Measurements from ENCODE around the gene MEG3.

MEG3 gene

DNA sequence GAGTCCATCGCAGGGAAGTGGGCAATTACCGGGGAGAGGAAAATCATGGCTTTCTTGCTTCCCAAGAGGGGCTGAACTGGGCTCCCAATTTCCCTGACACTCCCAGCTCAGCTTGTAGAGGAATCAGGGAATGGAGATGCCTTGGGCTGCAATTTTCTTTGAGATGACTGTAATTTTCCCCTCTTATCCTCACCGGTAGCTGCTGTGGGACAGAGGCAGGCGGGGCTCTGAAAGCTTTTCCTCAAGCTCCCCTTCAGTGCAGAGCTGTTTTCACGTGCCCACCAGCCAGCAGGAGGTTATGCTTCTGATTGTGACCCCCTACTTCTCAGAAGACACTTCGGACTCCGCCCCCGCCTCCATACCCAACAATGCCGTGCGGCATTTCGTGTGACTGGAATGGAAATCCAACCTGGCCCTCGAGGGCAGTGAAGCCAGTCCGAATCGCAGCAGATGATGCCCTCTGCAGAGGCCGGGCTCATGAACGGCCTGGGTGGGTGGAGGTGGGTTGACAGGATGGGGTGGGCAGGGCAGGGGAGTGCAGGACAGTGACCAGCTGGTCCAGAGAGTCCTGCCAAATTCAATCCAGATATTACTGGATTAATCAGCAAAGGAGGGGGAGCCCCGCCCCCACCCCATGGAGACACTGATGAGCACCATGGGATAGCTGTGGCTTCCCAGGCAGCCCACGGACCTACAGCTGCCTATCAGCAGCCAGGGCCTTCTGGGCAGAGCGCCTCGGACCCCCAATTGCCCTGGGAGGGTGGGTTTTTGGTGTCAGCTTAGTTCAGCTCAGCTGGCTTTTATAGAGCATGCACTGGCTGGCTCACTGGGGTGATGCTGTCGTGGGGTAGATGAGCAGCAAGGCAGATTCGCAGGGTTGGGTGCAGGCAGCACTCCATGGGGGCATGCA lies 40.0 kb downstream of the MEG3 start:
- no peak overlapping the region for H3K27ac ChIP-seq
- TF ChIP-seq, protein P1, sequence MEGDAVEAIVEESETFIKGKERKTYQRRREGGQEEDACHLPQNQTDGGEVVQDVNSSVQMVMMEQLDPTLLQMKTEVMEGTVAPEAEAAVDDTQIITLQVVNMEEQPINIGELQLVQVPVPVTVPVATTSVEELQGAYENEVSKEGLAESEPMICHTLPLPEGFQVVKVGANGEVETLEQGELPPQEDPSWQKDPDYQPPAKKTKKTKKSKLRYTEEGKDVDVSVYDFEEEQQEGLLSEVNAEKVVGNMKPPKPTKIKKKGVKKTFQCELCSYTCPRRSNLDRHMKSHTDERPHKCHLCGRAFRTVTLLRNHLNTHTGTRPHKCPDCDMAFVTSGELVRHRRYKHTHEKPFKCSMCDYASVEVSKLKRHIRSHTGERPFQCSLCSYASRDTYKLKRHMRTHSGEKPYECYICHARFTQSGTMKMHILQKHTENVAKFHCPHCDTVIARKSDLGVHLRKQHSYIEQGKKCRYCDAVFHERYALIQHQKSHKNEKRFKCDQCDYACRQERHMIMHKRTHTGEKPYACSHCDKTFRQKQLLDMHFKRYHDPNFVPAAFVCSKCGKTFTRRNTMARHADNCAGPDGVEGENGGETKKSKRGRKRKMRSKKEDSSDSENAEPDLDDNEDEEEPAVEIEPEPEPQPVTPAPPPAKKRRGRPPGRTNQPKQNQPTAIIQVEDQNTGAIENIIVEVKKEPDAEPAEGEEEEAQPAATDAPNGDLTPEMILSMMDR (conservative IDR thresholded peaks at IDR 0.05), result no peak

DNA sequence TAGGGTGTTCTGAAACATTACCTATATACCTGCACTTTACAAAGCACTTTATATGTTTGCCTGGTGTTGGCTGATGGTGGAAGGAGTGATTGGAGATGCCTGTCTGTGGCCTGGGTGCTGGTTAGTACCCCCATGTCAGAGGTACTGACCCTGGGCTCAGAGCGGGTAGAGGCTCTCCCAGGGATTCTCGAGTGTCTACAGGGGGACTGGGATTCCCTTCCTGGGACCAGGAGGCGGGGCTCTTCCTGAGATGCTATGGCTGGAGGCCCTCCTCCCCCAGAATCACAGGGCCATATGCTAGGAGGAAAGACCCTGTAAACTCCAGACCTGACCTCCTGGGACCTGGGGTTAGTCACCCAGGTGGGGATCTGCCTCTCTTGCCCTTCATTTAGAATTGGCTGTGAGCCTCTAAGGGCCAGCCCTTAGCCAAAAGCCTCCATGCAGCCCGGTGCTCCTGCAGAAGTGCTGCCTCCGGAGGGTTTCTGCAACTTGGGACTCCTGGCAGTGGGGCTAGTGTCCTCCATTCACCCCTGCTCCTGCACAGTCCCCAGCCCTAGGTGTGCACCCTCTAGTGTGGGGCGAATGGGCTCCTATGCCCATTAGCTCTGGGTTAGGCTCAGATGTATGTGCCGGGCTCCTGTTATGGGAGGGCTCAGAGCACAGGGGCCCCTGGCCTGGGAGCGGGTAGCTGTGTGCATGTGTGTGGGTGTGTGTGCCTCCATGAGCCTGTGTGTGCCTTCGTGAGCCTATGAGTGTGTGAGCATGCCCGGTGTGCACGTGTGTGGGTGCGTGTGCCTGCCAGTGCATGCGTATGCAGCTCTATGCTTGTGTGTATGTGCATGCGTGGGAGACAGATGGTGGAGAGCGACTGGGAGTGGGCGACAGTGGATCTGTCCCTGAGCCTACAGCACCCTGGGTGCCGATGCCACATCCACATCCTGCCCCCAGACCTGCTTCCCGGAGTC lies 41.0 kb downstream of the MEG3 start:
- TF ChIP-seq, protein P1 (conservative IDR thresholded peaks at IDR 0.05), result no peak
- no peak overlapping the region for H3K27ac ChIP-seq

DNA sequence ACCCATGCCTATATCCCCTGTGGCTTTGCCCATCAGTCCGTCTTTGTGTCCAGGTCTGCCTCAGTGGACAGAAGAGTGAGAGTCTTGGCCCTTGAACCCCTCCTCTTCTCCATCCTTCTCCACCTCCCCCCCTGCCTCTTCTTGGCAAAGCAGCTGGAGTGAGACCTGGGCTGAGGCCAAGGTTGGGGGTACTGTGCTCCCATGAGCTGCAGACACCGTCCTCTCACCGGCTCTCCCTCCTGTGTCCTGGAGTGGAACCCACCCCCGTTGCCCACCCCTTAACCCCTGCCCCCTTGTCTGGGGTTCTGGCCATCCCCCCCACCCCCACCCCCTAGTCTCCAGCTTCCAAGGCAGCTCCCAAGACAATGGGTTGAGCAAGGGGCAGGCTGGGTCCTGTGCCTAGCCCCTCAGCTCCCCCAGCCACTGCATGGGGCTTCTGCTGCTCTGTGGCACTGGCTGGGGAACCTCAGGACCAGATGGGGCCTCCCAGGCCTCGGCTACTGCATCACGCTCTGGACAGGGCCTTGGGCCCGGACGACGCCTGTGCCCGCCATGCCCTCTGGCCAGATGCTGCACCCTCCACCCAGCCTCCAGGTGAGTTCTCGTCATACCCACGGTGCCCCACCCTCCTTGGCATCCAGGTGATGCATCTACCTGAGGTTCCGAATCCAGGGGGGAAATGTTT lies 41.9 kb downstream of the MEG3 start:
- TF ChIP-seq, protein P1 (conservative IDR thresholded peaks at IDR 0.05), result no peak
- H3K27ac ChIP-seq, result no peak overlapping the region

DNA sequence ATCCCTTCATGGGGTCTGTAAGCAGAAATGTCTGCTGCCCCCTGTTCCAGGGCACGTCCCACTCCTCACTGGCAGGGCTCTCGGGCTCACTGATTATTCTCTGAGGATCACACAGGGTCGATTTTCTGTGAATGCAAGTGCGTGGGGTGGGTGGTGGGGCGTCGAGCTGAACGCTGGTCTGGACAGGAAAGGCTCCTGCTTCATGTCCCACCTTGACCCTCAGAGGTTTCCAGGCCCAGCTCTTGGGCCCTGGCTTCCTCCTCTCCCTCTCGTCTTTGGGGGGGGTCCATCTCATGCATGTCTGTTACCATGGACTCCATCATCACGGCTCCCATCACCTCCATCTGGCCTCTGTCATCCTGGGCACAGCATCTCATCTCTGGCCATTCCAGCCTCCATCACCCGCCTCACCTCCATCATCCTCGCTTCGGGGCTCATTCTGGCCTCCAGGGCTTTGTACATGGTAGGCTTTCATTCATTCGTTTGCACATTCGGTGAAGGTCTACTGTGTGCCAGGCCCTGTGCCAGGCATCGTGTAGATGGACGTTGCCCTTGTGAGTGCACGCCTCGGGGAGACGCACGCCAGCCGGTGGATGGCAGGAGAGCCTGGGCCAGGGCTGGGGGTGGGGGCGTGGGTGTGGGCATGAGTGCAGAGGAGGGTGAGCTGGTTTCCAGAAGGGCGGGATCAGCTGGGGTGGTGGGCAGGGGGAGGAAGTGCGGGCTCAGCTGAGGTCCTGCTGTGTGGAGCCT lies 42.9 kb downstream of the MEG3 start:
- TF ChIP-seq, protein P1 (conservative IDR thresholded peaks at IDR 0.05), result no peak
- no peak overlapping the region for H3K27ac ChIP-seq

DNA sequence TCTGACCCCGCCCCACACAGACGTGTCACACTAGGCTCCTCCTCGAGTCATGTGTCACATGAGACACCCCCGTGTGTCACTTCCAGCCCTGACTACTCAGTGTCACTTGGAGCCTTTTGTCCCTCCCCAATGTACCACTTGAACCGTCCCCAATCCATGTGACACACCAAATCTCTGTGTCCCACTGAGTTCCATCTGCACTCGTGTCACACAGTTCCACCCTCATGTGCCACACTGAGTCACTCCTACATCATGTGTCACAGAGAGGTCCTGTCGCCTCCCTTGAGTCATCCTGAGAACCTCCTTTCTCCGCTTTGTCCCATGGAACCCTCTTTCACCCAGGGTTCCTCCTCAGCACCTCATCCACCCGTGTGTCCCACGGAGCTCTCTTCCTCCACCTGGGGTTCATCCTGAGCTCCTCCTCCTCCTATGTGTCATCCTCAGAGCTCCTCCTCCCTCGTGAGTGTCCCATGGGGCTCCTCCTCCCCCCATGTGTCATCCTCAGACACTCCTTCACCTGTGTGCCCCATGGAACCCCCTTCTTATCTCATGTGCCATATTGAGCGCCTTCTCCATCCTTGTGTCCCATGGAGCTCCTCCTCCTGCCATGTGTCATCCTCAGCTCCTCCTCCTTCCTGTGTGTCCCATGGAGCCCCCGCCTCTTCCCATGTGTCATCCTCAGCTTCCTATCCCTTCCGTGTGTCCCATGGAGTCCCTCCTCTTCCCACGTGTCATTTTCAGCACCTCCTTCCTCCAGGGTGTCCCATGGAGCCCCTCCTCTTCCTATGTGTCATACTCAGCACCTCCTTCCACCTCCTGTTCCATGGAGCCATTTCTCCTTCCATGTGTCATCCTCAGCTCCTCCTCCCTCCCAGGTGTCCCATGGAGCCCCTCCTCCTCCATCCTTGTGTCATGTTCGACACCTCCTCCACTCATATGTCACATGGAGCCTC lies 45.6 kb downstream of the MEG3 start:
- no peak overlapping the region for H3K27ac ChIP-seq
- TF ChIP-seq, protein P1 (conservative IDR thresholded peaks at IDR 0.05), result no peak
